Type B pancreatic cell (in vitro differentiated cells): Measurements from ENCODE around the gene CBARP. TPM values are rescaled to one million over a fixed set of nuclear protein-coding genes. Genes with fewer than 3 reads are reported as not detected.

Experiments
- DNase-seq: peaks from one replicate; pipeline ENCODE4 v3.0.0; 2021; ENCODE audit warnings: mixed read lengths; ENCODE audit not compliant: unreplicated experiment; ENCODE audit errors: extremely low spot score
- H3K27ac Mint-ChIP-seq: 2 replicates; pipeline ENCODE4 v1.8.0; 2021; ENCODE audit warnings: mild to moderate bottlenecking, mixed read lengths
- H3K27me3 Mint-ChIP-seq: 2 replicates; pipeline ENCODE4 v1.8.0; 2021; ENCODE audit warnings: mixed read lengths
- H3K36me3 Mint-ChIP-seq: 2 replicates; pipeline ENCODE4 v1.8.0; 2021; ENCODE audit warnings: mixed read lengths
- H3K4me1 Mint-ChIP-seq: one replicate; pipeline ENCODE4 v1.8.0; 2021; ENCODE audit warnings: mixed read lengths; ENCODE audit not compliant: unreplicated experiment
- H3K4me3 Mint-ChIP-seq: 2 replicates; pipeline ENCODE4 v1.8.0; 2021; ENCODE audit warnings: mild to moderate bottlenecking, mixed read lengths
- H3K9me3 Mint-ChIP-seq: 2 replicates; pipeline ENCODE4 v1.8.0; 2021; ENCODE audit warnings: mixed read lengths
- total RNA-seq: library from RNA; stranded (reverse); gene quantifications from 2 replicates; pipeline ENCODE4 v1.2.1, GENCODE V29; 2021; ENCODE audit warnings: low replicate concordance
- TF ChIP-seq, protein P1 (sequence below): fragments of 200-600 bp; sonication (generic); conservative IDR thresholded peaks from 2 replicates; pipeline ENCODE4 v1.5.0; 2021; ENCODE audit warnings: antibody characterized with exemption, mild to moderate bottlenecking

Gene CBARP
- total RNA-seq, 1 donor from 2014 or later, result 10.8 TPM

DNA sequence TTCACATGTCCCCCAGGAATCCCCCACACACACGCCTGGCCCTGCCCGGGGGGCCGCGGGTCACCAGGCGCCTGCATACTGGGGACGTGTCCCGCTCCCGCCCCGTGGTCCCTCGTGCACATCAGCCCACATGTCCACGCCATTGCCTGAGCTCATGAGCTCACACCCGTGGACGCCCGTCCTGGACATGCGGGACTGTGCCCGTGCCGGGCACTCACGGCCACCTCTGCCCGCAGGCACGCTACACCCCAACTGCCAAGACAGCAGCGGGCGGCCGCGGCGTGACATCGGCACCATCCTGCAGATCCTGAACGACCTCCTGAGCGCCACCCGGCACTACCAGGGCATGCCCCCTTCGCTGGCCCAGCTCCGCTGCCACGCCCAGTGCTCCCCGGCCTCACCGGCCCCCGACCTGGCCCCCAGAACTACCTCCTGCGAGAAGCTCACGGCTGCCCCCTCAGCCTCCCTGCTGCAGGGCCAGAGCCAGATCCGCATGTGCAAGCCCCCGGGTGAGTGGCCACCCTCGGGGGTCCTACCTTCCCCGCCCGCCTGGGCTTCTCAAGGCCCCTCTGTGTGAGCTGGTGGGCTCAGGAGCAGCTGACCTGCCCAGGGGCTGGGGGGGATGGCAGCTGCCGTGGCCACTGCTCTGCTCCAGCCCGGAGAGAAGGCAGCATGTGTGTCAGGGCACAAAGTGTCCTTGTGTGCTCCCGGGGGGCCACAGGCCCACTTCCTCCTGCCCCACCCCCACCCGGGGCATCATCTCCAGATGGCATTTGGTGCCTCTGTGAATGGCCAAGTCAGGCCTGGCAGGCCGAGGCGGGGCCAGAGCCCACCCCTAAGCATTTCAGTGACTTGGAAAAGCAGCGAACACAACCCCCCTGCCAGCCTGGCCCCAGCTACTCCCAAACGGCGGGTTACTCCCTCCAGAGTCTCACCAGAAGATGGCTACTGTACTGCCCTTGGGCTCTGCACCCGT, 17.7 kb upstream of the CBARP start:
- H3K27me3 Mint-ChIP-seq, result no peaks in the 10 kb centered on the region
- H3K4me1 Mint-ChIP-seq, result peaks cover 23% of the 10 kb centered on the region
- H3K36me3 Mint-ChIP-seq, result peaks cover 14% of the 10 kb centered on the region
- DNase-seq, result no peak
- TF ChIP-seq, protein P1, sequence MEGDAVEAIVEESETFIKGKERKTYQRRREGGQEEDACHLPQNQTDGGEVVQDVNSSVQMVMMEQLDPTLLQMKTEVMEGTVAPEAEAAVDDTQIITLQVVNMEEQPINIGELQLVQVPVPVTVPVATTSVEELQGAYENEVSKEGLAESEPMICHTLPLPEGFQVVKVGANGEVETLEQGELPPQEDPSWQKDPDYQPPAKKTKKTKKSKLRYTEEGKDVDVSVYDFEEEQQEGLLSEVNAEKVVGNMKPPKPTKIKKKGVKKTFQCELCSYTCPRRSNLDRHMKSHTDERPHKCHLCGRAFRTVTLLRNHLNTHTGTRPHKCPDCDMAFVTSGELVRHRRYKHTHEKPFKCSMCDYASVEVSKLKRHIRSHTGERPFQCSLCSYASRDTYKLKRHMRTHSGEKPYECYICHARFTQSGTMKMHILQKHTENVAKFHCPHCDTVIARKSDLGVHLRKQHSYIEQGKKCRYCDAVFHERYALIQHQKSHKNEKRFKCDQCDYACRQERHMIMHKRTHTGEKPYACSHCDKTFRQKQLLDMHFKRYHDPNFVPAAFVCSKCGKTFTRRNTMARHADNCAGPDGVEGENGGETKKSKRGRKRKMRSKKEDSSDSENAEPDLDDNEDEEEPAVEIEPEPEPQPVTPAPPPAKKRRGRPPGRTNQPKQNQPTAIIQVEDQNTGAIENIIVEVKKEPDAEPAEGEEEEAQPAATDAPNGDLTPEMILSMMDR, result no peak
- H3K27ac Mint-ChIP-seq, result peak overlapping the region; percentile 56
- no peaks in the 10 kb centered on the region for H3K9me3 Mint-ChIP-seq
- no peak overlapping the region for H3K4me3 Mint-ChIP-seq

DNA sequence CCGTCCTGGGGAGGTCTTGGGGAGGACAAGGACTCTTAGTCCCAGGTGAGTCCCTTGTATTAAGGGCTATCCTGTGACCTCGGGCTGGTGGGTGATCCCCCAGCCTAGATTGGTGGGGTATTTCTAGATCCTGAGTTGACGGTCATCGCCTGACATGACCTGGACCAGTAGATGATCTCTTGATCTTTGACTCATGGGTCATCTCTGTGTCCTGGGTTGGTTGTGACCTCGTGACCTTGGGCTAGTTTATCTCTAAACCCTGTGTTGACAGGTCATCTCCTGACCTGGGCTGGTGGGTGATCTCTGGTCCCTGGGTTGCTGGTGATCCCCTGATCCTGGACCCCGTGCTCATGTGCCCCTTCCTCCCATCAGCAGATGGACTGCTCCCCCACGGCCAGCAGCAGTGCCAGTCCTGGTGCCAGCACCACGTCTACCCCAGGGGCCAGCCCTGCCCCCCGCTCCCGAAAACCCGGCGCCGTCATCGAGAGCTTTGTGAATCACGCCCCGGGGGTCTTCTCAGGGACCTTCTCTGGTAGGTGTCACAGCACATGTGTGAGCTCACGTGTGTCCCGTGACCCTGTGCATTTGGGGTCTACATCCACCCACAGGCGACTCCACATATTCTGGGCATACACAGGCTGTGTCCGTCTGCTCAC, 16.9 kb upstream of the CBARP start:
- H3K4me3 Mint-ChIP-seq, result no peak overlapping the region
- H3K27ac Mint-ChIP-seq, result peak overlapping the region; percentile 56
- peaks cover 19% of the 10 kb centered on the region for H3K4me1 Mint-ChIP-seq
- no peaks in the 10 kb centered on the region for H3K9me3 Mint-ChIP-seq
- DNase-seq, result no peak
- H3K36me3 Mint-ChIP-seq, result peaks cover 14% of the 10 kb centered on the region
- TF ChIP-seq, protein P1, result no peak
- no peaks in the 10 kb centered on the region for H3K27me3 Mint-ChIP-seq

DNA sequence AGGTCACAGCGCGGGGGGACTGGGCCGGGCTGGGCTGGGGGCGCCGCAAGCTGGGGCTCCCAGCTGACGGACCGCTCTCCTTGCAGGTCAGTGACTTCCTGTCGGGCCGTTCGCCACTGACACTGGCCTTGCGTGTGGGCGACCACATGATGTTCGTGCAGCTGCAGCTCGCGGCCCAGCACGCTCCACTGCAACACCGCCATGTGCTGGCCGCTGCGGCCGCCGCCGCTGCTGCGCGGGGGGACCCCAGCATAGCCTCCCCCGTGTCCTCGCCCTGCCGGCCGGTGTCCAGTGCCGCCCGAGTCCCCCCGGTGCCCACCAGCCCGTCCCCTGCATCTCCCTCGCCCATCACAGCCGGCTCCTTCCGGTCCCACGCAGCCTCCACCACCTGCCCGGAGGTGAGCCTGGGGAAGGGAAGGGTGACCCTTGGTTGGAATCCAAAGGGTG, 16.3 kb upstream of the CBARP start:
- Mint-ChIP-seq H3K27me3 (no peaks in the 10 kb centered on the region), H3K36me3 (peaks cover 14% of the 10 kb centered on the region), H3K4me3 (no peak overlapping the region), H3K4me1 (peaks cover 15% of the 10 kb centered on the region), H3K9me3 (no peaks in the 10 kb centered on the region), H3K27ac (no peak overlapping the region)
- TF ChIP-seq, protein P1, result no peak
- no peak for DNase-seq

DNA sequence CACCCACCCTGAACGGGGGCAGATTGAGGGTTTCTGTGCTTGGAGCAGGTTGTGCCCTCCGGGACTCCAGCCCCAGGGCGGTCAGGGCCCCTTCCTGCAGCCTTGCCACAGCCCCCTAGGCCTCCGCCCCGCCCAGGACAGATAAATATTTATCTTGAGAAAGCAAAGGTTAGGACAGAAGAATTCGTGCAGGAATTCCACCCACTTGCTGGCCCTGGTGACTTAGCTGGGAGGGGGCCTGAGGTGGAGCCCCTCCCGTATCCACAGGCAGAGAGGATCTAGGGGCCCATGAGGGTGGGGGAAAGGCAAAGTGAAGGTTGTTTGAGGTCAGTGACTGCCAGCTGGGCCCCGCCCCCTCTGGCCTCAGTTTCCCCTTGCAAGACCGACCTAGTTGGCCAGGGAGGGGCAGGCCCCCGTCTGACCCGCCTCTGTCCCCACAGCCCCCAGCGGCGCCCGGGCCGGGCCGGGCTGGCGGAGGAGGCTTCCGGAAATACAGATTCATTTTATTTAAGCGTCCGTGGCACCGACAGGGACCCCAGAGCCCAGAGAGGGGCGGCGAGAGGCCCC, 15.8 kb upstream of the CBARP start:
- peak overlapping the region; percentile 86 for H3K27ac Mint-ChIP-seq
- peak overlapping the region; percentile 70 for H3K4me3 Mint-ChIP-seq
- no peaks in the 10 kb centered on the region for H3K27me3 Mint-ChIP-seq
- peaks cover 10% of the 10 kb centered on the region for H3K4me1 Mint-ChIP-seq
- no peak for DNase-seq
- TF ChIP-seq, protein P1, result no peak
- peaks cover 14% of the 10 kb centered on the region for H3K36me3 Mint-ChIP-seq
- H3K9me3 Mint-ChIP-seq, result no peaks in the 10 kb centered on the region

DNA sequence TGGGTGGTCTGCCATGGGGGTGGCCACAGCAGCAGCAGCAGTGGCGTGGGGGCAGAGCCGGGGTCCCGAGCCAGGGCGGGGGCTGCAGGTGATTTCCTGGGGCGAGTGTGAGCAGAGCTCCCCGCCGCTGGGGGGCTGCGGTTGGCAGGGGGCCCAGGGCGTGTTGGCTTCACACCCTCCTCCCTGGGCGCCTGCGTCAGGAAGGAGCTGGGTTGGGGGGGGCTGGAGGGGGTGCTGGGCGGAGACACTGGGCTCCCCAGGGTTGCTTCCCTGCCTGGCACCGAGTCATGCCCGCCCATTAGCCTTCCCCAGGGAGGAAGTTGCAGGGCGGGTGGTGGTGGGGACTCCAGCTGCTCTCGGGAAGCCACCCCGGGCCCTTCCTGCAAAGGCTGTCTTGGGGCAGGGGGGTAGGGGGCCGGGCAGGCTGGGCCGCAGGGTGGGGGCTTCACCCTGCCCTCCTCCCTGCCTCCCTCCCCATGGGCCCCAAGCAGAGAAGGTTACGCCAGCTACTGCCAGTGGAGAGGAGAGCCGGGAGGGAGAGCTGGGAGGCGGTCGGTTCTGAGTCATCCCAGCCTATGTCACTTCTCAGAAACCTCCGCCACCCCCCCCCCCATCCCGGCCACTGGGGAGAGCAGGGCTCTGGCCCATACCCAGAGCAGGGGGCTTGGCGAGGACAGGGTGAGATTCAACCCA, 15.2 kb upstream of the CBARP start:
- no peaks in the 10 kb centered on the region for H3K9me3 Mint-ChIP-seq
- peaks cover 14% of the 10 kb centered on the region for H3K36me3 Mint-ChIP-seq
- no peaks in the 10 kb centered on the region for H3K27me3 Mint-ChIP-seq
- no peak for DNase-seq
- H3K27ac Mint-ChIP-seq, result peak overlapping the region; percentile 86
- TF ChIP-seq, protein P1, result no peak
- H3K4me3 Mint-ChIP-seq, result peak overlapping the region; percentile 70
- H3K4me1 Mint-ChIP-seq, result peaks cover 8% of the 10 kb centered on the region
